GM12864 (cell line): Measurements from ENCODE around the gene SDCCAG8.

ENCODE experiments used
- DNase-seq: peaks from one replicate; pipeline ENCODE4 v3.0.0-alpha.2; 2011; ENCODE audit warnings: low read depth
- H3K4me3 ChIP-seq: 2 replicates; pipeline ENCODE4 v1.5.1; 2011; ENCODE audit warnings: mild to moderate bottlenecking, low read depth, low read length, control low read depth
- TF ChIP-seq, protein P1 (sequence below): IDR thresholded peaks from 2 replicates; pipeline ENCODE4 v1.5.1; 2011; ENCODE audit warnings: low read depth, mild to moderate bottlenecking, moderate library complexity, low read length, control low read depth, inconsistent platforms; ENCODE audit errors: missing control alignments

Gene SDCCAG8

DNA sequence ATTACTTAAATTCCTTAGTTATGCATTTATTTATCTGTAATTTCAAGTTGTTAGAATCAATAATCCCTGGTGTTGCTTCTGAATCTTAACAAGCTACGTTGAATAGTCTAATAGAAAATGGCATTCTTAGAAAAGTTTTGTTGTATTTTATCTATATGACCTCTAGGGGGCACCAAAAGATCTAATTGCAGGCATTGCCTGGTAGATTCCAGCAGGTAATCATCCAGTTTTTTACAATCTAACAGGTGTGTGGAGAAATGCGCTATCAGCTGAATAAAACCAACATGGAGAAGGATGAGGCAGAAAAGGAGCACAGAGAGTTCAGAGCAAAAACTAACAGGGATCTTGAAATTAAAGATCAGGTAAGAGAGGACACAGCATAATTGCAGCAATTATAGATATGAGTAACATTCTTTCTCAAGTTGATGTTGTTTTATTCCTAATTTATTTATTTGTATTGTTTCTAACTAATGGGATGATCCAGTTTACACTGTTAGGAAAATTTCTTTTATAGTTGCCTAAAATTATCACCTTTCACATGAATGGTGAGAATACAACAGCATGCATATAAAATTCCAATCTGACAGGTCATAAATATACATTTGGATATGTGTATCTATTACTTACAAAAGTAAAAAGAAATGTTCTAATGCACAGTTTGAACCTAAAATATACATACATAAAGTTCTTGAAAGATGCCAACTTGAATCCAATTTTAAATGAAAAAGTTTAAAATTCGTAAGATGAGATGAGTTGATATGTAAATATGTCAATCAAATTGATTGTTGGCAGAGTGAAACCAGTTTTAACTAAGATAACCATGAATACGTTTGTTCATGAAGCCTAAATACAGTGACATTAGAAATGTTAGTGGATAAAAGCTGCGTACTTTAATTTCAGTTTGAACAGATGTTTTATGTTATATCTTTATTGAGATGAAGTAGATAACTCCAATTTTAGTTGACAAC lies 88.4 kb downstream of the SDCCAG8 start:
- TF ChIP-seq, protein P1, sequence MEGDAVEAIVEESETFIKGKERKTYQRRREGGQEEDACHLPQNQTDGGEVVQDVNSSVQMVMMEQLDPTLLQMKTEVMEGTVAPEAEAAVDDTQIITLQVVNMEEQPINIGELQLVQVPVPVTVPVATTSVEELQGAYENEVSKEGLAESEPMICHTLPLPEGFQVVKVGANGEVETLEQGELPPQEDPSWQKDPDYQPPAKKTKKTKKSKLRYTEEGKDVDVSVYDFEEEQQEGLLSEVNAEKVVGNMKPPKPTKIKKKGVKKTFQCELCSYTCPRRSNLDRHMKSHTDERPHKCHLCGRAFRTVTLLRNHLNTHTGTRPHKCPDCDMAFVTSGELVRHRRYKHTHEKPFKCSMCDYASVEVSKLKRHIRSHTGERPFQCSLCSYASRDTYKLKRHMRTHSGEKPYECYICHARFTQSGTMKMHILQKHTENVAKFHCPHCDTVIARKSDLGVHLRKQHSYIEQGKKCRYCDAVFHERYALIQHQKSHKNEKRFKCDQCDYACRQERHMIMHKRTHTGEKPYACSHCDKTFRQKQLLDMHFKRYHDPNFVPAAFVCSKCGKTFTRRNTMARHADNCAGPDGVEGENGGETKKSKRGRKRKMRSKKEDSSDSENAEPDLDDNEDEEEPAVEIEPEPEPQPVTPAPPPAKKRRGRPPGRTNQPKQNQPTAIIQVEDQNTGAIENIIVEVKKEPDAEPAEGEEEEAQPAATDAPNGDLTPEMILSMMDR = peak; percentile 51
- H3K4me3 ChIP-seq = no peak overlapping the region
- no peak for DNase-seq

DNA sequence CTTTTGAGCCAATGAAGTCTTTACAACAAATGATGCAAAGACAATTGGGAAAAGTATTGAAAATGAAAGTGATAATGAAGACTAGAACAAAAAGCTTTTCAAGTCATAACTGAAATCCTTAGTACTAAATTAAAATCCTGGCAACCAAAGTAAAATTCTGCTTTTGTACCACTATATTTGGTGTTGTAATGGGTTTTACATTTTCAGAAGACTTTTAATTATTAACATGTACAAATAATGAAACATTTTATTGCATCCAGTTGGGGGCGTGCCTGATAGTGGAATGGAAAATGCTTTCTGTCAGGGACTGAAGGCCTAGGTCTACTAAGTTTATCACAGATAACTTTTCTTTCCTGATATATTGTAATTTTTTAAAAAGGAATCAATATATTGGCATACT lies 89.4 kb downstream of the SDCCAG8 start:
- TF ChIP-seq, protein P1 = no peak
- no peak overlapping the region for H3K4me3 ChIP-seq
- DNase-seq = no peak

DNA sequence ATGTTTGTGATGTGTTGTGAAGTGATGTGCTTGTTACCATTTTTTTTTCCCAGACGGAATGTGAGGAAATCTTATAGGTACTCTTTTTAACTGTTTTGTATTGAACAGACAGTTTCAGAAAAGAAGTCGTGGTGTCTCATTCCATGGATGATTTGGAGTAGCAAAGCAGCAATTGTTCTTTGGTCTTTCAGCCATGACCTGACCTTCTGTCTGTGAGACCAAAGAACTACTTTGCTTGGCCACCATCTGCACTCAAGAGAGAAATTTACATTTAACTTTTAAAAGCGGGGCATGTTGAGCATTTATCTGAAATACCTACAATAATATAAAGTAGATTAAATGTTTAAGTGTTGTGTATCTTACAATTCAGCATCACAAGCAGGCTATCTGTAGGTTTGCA lies 90.2 kb downstream of the SDCCAG8 start:
- TF ChIP-seq, protein P1 = no peak

DNA sequence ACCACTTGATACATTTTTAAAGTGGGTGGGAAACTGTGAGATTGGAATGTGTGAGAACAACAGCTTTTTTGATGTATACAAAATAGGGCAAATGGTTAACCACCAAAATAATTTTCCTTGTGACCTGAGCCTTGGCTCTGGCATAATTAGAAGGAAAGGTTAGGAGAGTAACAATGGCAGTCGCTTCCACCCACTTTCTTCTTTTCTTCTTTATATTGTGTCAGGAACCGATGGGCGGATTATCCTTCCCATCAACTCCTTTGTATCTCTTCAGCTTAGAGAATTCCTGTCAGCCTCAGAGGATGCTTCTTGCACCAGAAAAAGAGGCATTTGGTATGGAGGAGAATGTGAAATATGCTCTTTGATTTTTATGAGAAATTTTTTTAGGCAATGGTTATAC lies 90.6 kb downstream of the SDCCAG8 start:
- TF ChIP-seq, protein P1 = no peak
- no peak for DNase-seq
- no peak overlapping the region for H3K4me3 ChIP-seq

More for the DNA sequence above, 90.2 kb downstream of the SDCCAG8 start:
- no peak overlapping the region for H3K4me3 ChIP-seq
- DNase-seq = no peak

DNA sequence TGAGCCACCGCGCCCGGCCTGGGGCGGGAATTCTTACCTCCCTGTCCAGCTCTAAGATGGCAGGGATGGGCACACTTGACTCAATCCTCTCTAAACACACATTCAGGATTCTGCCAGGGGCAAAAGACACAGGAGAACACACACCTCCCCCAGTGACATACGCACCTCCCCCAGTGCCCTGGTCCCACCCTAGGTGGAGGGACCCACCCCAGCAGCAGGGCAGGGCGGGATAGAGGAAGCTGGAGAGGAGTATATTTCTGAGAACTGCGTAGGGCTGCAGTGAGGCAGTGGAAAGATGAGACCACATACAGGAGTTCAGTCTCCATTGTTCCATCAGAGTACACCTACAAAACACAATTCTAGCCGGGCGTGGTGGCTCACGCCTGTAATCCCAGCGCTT lies 92.5 kb downstream of the SDCCAG8 start:
- DNase-seq = no peak
- no peak overlapping the region for H3K4me3 ChIP-seq
- TF ChIP-seq, protein P1 = no peak

DNA sequence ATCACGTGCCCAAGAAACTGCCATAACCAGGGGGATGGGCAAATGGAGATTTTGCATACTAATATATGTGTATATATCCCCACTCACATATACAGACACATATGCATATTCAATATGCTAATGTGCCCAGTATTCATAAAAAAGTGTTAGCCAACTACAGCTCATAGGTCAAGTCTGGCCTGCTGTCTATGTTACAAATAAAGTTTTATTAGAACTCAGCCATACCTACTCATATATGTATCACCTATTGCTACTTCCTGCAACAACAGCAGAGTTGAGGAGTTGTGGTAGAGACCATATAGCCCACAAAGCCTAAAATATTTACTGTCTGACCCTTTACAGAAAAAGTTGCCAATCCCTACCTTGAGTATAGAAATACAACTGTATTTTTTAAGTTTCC lies 93.3 kb downstream of the SDCCAG8 start:
- no peak for DNase-seq

More for the DNA sequence above, 93.3 kb downstream of the SDCCAG8 start:
- H3K4me3 ChIP-seq = no peak overlapping the region
- TF ChIP-seq, protein P1 = no peak
